Activated naive CD4-positive, alpha-beta T cell treated with anti-CD3 and anti-CD28 coated beads, Interleukin-2, amount 50 U/mL, for 16 hours (primary cell): Measurements from ENCODE around the gene CD63.

Source experiments
- DNase-seq: peaks from one replicate; pipeline ENCODE4 v3.0.0-alpha.2; 2020

Gene CD63

GRCh38 chr12:55684761-55685370 is 43.9 kb downstream of the CD63 start:
- DNase-seq, result no peak

- DNase-seq, result no peak
Measured at GRCh38 chr12:55683676-55684075, 45.1 kb downstream of the CD63 start.

- no peak for DNase-seq
Measured at GRCh38 chr12:55682087-55682796, 46.6 kb downstream of the CD63 start.

- DNase-seq, result no peak
Measured at GRCh38 chr12:55681142-55682077, 47.4 kb downstream of the CD63 start.

DNA sequence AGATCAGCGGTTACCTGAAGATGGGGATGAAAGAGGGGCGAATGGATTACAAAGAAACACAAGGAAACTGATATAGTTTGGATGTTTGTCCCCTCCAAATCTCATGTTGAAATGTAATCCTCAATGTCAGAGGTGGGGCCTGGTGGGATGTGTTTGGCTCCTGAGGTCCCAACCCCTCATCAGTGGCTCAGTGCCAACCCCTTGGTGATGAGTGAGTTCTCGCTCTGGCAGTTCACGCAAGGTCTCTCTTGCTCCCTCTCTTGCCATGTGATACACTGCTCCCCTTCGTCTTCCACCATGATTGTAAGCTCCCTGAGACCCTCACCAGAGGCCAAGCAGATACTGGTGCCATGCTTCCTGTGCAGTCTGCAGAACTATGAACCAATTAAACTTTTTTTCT is 49.1 kb downstream of the CD63 start:
- no peak for DNase-seq

- DNase-seq, result no peak
Measured at GRCh38 chr12:55676707-55677106, 52.1 kb downstream of the CD63 start.

GRCh38 chr12:55675666-55676065 is 53.1 kb downstream of the CD63 start:
- no peak for DNase-seq
